ENCODE data around the gene PNMA8A.

PNMA8A gene

DNA sequence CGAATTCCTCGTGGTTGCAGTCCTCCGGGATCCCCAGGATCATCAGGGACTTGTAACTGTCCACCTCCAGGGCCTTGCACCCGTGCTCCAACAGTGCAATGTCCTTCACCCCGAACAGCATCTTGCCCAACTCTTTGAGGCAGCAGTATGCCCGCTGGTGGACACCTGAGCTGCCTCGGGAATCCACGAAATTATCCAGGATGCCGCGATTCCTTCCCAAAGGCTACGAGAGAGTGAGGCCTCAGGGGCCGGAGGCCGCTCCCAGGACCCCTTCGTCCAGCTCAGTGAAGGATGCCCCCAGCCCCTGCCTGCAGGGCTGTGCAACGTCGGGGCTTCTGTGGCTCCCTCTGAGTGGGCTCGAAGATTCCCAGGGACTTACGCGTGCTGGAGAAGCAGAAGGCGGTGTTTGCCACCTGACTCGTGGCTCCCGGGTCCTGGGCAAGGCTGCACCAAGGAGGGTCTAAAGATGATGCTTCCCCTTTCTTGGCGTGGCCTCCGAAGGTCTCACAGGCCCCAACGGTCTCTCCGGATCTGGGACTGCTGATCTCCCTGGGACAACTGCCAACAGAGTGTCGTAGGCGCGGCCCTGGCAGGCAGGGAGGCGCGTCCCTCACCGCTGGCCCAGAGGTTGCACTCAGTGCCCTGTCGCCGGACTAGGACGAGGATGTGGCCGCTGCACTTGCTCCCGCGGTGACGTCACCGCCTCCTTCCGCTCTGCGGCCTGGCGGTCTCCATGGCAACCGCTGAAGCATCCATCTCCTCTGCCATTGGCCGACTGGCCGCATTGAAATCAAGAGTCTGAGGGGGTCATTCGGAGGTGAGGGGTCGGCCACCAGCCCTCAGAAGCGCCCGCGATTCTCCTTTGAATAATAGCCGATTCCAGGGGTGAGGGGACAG lies 42.9 kb downstream of the PNMA8A start, which contains the start of gene PNMA8C:
Gene PNMA8C, minus strand, starts transcription at position 698 of the 897 bp plus-strand sequence. Its CDS starts 577 bp downstream, at position 121.
- DNase-seq (ENCODE audit: low read depth): no peak

GRCh38 chr19:46427518-46428045 lies 43.8 kb downstream of the PNMA8A start:
- no peak for DNase-seq (ENCODE audit: low read depth)

DNA sequence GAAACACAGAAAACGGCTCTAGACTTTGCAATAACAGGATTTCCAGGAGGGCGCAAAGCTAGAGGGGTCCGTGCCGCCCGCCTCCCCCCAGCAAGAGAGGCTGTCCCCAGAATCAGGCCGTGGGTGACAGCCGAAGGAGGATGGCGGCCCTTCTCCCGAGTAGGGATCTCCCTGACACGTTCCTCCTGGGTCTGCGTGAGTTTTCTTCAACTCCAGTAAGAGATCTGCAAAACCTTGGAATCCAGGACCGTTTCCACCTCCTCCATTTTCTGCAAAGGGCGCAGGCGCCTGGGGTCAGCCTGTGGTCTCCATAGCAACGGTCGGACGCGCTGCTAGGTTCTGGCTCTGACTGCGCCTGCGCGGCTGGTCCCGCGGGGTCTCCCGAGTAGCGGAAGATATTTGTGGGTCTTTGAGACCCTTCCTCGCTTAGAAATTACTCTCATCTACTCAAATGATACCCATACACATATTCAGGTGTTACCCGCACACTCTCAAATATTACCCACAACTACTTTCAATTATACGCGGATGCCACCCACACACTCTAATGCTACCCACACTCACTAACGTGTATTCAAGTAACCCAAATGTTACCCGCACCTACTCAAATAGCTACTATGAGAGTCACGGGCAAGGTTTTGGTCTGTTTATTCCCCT lies 44.7 kb downstream of the PNMA8A start:
- DNase-seq (ENCODE audit: low read depth): no peak

GRCh38 chr19:46426035-46426505 lies 45.3 kb downstream of the PNMA8A start:
- DNase-seq (ENCODE audit: low read depth): no peak

DNA sequence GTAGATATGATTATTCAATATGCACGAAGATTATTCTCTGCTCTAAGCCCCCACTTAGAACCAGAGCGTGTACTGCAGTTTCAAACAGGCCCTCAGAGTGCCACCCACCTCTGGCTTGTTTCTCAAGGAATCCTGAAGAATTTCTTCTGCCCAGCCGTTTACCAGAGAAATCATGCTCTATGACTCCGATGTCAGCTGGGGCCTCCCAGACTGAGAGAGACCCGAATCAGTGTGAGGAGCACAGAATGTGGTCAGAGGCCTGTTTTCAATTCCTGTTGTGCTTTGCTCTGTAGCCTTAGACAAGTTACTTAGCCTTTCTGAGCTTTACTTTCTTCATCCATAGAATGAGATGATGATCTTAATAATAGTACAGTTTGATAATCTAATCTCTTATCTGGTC lies 48.2 kb downstream of the PNMA8A start:
- DNase-seq (ENCODE audit: low read depth): no peak

DNA sequence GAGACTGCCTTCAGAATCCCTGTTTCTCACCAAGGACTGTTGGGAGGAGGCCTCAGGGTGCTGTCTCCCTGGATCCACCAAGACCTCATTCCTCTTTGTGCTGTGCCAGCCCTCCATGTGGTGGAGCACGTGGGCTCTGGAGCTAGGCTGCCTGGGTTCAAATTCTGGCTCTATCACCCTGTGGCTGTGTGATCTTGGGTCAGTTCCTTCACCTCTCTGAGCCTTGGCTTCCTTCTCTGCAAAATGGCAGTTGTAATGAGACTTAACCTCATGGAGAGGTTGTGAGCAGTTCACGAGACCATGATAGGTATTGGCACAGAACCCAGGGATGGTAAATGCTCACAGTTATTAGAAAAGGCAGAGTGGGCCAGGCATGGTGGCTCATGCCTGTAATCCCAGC lies 49.0 kb downstream of the PNMA8A start:
- no peak for DNase-seq (ENCODE audit: low read depth)

DNA sequence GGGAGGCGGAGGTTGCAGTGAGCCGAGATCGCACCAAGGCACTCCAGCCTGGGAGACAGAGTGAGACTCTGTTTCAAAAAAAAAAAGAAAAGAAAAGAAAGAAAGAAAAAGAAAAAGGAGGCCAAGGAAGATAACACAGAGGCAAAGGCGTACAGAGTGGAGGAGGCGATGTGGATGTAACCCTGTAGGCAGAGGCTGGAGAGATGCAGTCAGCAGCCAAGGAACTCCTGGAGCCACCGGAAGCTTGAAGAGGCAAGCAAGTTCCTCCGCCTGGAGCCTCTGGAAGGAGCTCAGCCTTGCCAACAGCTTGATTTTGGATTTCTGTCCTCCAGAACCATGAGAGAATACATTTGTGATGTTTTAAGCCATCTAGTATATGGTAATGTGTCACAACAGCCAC lies 51.3 kb downstream of the PNMA8A start:
- no peak for DNase-seq (ENCODE audit: low read depth)
